ENCODE results near the gene DEFB129.
"Not testable (repeated sequence)": the region's sequence is repeated elsewhere in the genome, so short reads cannot be mapped to it uniquely, and the experiment has no call there.

Gene DEFB129

GRCh38 chr20:226958-227357 lies at the start of gene DEFB129:
TSS of gene DEFB129 (plus strand) at chr20:227258. CDS start at chr20:227289, 31 bp downstream.
- no peak for DNase-seq (ENCODE audit: low read depth in 2 of 2)

DNA sequence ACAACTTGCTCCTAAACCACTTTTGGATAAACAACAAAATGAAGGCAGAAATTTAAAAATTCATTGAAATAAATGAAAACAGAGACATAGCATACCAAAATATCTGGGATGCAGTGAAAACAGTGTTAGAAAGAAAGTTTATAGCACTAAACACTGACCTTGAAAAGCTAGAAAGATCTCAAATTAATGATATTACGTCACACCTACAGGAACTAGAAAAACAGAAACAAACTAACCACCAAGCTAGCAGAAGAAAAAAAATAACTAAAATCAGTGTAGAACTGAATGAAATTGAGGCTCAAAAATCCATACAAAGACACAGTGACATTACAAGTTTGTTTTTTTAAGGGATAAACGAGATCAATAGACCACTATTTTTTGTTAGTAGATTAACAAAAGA lies 42.8 kb upstream of the DEFB129 start:
- no peak for DNase-seq (ENCODE audit: low read depth in 2 of 2)

- DNase-seq (ENCODE audit: low read depth in 2 of 2), result no peak
Measured at GRCh38 chr20:187733-188132, 39.3 kb upstream of the DEFB129 start.

DNA sequence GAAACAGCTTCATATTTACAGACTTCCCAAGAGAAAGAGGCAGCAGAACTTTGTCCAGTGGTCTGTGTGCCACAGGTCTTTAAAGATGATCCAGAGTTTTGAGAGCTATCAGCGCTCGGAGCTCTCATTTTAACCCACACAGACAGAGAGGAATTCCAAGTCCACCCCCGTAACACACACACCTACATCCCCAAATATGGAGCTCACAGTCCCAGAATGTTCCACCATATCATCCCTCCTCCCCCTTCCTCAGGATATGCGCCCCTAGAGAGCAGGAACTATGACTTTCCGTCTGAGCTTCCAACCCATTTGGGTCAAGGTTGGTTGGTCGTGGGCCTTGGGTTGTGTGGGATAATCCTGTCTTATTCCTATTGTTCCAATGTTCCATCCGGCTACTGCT lies 37.4 kb upstream of the DEFB129 start, which contains the start of gene DEFB128:
DEFB128 (minus strand) TSS at position 101 of the 400 bp plus-strand sequence; CDS start at position 13, 88 bp downstream.
- DNase-seq (ENCODE audit: low read depth in 2 of 2), result no peak

DNA sequence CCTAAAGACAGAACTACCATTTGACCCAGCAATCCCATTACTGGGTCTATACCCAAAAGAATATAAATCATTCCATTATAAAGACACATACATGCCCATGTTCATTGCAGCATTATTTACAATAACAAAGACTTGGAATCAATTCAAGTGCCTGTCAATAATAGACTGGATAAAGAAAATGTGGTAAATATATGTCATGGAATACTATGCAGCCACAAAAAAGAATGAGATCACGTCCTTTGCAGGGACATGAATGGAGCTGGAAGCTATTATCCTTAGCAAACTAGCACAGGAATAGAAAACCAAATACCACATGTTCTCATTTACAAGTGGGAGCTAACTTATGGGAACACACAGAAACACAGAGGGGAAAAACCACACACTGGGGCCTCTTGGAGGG lies 28.8 kb upstream of the DEFB129 start:
- DNase-seq (ENCODE audit: low read depth in 2 of 2), result no peak

DNA sequence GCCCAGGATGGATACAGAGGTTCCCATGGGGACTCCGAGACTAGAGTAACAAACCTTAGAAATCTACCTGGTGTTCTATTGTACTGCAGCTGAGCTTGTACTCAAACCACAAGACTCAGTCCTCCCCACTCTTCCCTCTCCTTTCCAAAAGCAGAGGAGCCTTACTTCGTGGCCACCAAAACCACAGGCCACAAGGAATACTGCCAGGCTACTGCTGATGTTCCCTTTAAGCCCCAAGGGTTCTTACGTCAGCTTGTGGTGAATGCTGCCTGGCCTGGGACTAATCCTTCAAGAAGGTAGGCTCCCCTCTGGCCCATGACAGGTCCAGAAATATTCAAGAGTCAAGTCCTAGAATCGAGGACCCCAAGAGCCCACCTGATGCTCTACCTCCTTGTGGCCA lies 27.1 kb upstream of the DEFB129 start:
- no peak for DNase-seq (ENCODE audit: low read depth in 2 of 2)

GRCh38 chr20:203630-204029 lies 23.4 kb upstream of the DEFB129 start:
- DNase-seq (ENCODE audit: low read depth in 2 of 2), result not testable (repeated sequence)

DNA sequence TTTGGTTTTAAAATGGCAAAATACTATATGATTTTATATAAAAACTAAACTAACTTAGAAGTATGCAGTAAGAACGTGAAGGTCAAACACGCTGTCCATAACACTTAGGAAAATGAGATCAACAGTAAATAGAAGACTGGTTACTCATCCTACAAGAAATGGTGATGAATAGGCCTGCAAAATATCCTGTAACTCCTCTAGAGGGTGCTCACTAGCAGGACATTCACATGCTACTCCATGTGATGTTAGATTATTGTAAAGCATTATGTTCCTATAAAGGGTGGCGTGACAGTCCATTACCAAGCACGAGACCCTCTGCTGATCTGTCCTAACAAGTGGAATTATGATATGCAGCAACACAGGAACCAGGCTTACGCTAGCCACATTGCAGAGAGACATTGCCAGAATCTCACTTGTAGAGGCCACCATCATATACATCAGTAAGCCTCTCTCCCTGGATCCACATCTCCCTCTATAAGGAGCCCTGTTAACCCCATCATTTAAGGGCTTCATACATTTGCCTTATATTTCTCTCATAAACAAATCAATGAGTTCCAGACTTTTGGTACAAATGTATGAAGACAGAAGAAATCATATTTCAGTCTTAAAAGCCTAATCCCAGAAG lies 18.0 kb upstream of the DEFB129 start:
- DNase-seq (ENCODE audit: low read depth in 2 of 2), result peak; percentile 31 to 32

DNA sequence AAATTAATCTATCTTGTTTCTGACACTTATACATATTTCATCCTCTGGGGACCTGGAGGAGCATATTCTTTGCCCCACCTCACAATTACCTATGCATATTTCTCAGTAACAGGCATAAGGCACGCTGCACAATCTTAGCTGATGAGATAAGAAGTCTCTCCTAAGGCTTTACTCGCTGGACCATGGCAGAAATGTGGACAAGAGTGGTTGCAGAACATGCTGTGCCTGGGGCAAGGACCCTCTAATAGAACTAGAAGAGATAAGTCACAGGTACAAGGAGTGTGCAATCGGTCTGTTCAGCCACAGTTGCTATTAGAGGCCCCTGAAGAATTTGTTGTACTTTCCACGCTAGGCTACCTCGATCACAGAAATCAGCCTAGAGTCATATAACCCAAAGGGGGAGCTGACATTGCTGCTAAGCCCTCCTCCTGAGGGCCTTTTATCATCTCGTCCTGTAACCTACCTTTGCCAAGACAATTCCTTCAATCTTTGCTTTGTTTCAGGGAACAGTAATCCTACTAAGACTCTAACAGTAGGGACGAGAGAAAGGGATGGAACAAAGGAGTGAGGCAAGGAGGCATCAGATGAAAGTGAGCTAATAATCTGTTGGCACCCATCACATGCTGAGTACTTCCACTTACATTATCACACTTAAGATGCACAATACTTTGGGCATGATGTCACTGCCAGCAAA lies 16.1 kb upstream of the DEFB129 start:
- no peak for DNase-seq (ENCODE audit: low read depth in 2 of 2)

- no peak for DNase-seq (ENCODE audit: low read depth in 2 of 2)
Measured at GRCh38 chr20:214383-214782, 12.7 kb upstream of the DEFB129 start.

DNA sequence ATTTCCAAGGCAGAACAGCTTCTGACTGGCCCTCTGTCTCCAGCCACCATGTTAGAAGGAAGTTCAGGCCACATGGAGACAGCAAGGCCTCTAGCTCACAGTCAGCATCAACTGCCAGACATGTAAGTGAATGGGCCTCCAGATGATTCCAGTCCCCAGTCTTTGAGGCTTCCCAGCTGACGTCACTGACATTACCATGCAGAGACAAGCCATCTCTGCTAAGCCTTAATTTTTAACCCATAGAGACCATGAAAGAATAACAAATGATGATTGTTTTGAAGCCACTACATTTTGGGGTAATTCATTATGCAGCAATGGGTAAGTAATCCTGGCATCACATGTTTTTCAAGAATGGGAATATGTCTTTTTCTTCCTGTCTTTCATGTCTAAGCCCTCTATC lies 11.3 kb upstream of the DEFB129 start:
- DNase-seq (ENCODE audit: low read depth in 2 of 2), result no peak

- no peak for DNase-seq (ENCODE audit: low read depth in 2 of 2)
Measured at GRCh38 chr20:217266-217665, 9.8 kb upstream of the DEFB129 start.

DNA sequence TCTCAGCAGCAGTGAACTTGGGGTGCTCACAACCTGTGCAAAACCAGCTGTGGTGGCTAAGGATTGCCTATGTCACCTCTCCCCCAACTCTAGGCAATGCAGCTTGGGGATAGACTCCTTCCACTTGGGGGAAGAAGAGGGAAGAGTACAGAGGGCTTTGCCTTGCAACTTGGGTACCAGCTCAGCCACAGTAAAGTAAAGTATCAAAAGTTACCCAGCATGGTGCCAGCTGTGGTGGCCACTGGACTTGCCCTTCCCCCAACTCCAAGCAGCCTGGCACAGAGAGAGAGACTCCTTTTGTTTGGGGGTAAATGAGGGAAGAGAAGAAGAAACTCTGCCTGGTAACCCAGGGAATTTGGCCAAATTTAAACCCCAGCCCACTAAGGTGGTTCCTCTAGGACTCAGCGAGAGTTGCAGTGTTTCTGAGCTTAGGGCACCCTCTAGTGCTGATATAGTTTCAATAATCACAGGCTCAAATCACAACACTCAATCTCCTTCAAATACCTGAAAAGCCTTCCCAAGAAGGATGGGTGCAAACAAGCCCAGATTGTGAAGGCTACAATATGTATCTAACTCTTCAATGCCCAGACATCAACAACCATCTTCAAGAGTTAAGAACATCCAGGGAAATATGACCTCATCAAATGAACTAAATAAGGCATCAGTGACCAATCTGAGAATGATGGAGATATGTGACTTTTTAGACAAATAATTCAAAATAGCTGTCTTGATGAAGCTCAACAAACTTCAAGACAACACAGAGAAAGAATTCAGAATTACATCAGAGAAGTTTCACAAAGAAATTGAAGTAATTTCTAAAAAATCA lies 7.6 kb upstream of the DEFB129 start:
- DNase-seq (ENCODE audit: low read depth in 2 of 2), result no peak

GRCh38 chr20:221258-221830 lies 5.7 kb upstream of the DEFB129 start:
- DNase-seq (ENCODE audit: low read depth in 2 of 2), result no peak

GRCh38 chr20:225879-226278 lies 1.2 kb upstream of the DEFB129 start:
- not testable (repeated sequence) for DNase-seq (ENCODE audit: low read depth in 2 of 2)

DNA sequence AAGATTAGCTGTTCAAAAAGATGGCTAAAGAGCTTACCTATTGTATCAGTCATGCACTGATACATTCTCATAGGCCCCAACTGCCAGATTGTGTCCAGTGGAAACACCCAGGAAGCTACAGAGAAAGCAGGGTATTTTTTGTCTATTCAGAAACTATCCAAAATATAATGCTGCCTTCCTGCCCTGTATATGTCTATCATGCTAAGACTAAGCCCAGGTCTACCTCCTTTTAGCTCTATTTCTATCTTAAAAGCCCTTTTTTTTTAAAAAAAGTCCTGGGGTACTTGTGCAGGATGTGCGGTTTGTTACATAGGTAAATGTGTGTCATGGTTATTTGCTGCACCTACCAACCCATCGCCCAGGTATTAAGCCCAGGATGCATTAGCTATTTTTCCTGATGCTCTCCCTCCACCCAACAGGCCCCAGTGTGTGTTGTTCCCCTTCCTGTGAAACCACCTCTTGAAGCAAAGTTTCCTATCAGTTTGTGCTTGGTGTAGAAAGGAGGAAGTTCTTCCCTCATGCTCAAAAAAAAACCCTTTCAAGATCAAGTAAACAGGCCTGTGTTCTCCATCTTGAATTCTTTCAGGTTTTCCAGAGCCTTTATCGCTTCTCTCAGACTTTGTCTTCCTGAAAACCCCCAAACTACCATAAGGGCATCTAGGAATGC lies 514 bp downstream of the DEFB129 start:
- DNase-seq (ENCODE audit: low read depth in 2 of 2), result no peak

DNA sequence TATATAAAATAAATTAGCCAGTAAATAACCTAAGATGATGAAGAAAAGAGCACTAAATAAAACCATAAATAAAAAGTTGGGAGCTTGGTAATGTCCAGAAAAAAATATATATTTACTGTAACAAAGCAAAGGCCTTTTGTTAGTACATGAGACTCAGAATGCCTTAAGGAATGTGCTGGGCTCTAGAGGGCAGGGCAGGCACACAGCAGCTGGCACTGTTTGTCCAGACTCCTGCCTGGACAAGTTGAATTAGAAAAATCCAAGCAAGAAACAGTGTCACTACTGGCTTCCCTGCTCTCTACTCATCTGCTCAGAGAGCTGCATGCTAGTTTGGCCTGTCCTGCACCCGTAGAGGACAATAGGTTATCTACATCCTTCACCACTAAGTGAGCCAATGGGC lies 8.8 kb downstream of the DEFB129 start:
- no peak for DNase-seq (ENCODE audit: low read depth in 2 of 2)

GRCh38 chr20:237489-237888 lies 10.4 kb downstream of the DEFB129 start:
- DNase-seq (ENCODE audit: low read depth in 2 of 2), result no peak

- DNase-seq (ENCODE audit: low read depth in 2 of 2), result no peak
Measured at GRCh38 chr20:237929-238328, 10.9 kb downstream of the DEFB129 start.

DNA sequence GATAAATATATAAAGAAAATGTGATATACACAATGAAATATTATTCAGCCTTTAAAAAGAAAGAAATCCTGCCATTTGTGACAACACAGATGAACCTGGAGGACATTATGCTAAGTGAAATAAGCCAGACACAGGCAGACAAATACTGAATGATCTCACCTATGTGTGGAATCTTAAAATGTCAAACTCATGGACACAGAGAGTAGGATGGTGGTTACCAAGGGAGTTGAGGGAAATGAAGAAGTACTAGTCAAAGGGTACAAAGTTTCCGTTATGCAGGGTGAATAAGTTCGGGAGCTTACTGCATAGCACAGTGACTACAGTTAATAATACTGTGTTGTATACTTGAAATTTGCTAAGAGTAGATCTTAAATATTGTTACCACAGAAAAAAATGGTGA lies 15.8 kb downstream of the DEFB129 start:
- DNase-seq (ENCODE audit: low read depth in 2 of 2), result no peak

GRCh38 chr20:251354-251753 lies 24.3 kb downstream of the DEFB129 start:
- DNase-seq (ENCODE audit: low read depth in 2 of 2), result no peak

GRCh38 chr20:252801-253200 lies 25.7 kb downstream of the DEFB129 start:
- DNase-seq (ENCODE audit: low read depth in 2 of 2), result no peak

Data from fibroblast of skin of left biceps (primary cell).